ENCODE results near the gene KAT7. TPM values are rescaled to one million over a fixed set of nuclear protein-coding genes. Genes with fewer than 3 reads are reported as not detected.
A peak's percentile ranks its signal among the peaks of the same experiment; 100 is the strongest.

The KAT7 gene
- total and polyA plus RNA-seq, 2 experiments from 2014 or later = 31.0 to 187 TPM

DNA sequence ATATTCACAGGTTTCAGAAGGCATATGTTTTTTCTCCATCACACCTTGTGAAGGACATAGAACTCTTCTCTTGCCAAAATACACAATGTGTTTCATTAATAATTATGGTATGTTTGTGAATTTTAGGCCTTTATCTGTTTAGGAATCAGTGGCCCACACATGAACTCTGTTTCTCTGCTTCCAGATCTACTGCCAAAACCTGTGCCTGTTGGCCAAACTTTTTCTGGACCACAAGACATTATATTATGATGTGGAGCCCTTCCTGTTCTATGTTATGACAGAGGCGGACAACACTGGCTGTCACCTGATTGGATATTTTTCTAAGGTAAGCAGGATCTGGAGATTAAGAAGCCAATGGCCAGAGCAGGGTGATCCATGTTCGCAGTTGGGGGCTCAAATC is 33.0 kb downstream of the KAT7 start:
- no peaks in the 10 kb centered on the region for H3K9me2 ChIP-seq (ENCODE audit: insufficient read depth)
- H3K9me3 Mint-ChIP-seq = no peaks in the 10 kb centered on the region
- peaks cover 46% of the 10 kb centered on the region for H3K4me1 ChIP-seq (ENCODE audit: insufficient read depth)
- no peak overlapping the region for H3K27ac Mint-ChIP-seq
- peaks cover 99% of the 10 kb centered on the region for H3K36me3 Mint-ChIP-seq (ENCODE audit: low read depth)
- no peak overlapping the region for H2AFZ ChIP-seq
- H3K4me2 ChIP-seq = peak overlapping the region; percentile 3; the same call in 1 of the 2 replicates
- DNase-seq (ENCODE audit: low spot score) (no peak), ATAC-seq (no peak)
- peaks cover 64% of the 10 kb centered on the region for H3K36me3 ChIP-seq (ENCODE audit: insufficient read depth)
- no peaks in the 10 kb centered on the region for H3K27me3 ChIP-seq (ENCODE audit: insufficient read depth)
- no peak overlapping the region; the same call in 2 of the 3 replicates for H3K4me3 Mint-ChIP-seq
- TF ChIP-seq EZH2 (IDR thresholded peaks at IDR 0.05; ENCODE audit: low read depth, unreplicated experiment) (no peak), CREB1 (CRISPR knock-in tag; IDR thresholded peaks at IDR 0.05; ENCODE audit: low read depth) (no peak), JUNB (IDR thresholded peaks at IDR 0.05; ENCODE audit: unreplicated experiment) (no peak), EZH2phosphoT487 (IDR thresholded peaks at IDR 0.05; ENCODE audit: unreplicated experiment) (no peak), STAT1 (IDR thresholded peaks at IDR 0.05; ENCODE audit: unreplicated experiment) (no peak), NANOG (IDR thresholded peaks at IDR 0.05; ENCODE audit: borderline replicate concordance) (no peak), POLR2AphosphoS5 (IDR thresholded peaks at IDR 0.05; ENCODE audit: low read depth) (no peak), ZNF331 (CRISPR knock-in tag; IDR thresholded peaks at IDR 0.05; ENCODE audit: low read depth) (no peak), ZNF114 (CRISPR knock-in tag; IDR thresholded peaks at IDR 0.05) (no peak)
- TF ChIP-seq, protein P1, sequence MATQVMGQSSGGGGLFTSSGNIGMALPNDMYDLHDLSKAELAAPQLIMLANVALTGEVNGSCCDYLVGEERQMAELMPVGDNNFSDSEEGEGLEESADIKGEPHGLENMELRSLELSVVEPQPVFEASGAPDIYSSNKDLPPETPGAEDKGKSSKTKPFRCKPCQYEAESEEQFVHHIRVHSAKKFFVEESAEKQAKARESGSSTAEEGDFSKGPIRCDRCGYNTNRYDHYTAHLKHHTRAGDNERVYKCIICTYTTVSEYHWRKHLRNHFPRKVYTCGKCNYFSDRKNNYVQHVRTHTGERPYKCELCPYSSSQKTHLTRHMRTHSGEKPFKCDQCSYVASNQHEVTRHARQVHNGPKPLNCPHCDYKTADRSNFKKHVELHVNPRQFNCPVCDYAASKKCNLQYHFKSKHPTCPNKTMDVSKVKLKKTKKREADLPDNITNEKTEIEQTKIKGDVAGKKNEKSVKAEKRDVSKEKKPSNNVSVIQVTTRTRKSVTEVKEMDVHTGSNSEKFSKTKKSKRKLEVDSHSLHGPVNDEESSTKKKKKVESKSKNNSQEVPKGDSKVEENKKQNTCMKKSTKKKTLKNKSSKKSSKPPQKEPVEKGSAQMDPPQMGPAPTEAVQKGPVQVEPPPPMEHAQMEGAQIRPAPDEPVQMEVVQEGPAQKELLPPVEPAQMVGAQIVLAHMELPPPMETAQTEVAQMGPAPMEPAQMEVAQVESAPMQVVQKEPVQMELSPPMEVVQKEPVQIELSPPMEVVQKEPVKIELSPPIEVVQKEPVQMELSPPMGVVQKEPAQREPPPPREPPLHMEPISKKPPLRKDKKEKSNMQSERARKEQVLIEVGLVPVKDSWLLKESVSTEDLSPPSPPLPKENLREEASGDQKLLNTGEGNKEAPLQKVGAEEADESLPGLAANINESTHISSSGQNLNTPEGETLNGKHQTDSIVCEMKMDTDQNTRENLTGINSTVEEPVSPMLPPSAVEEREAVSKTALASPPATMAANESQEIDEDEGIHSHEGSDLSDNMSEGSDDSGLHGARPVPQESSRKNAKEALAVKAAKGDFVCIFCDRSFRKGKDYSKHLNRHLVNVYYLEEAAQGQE (IDR thresholded peaks at IDR 0.05; ENCODE audit: unreplicated experiment) = no peak
- TF ChIP-seq, protein P2, sequence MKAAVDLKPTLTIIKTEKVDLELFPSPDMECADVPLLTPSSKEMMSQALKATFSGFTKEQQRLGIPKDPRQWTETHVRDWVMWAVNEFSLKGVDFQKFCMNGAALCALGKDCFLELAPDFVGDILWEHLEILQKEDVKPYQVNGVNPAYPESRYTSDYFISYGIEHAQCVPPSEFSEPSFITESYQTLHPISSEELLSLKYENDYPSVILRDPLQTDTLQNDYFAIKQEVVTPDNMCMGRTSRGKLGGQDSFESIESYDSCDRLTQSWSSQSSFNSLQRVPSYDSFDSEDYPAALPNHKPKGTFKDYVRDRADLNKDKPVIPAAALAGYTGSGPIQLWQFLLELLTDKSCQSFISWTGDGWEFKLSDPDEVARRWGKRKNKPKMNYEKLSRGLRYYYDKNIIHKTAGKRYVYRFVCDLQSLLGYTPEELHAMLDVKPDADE (IDR thresholded peaks at IDR 0.05) = no peak
- H3K4me1 Mint-ChIP-seq = peaks cover 72% of the 10 kb centered on the region
- peaks cover 5% of the 10 kb centered on the region; the same call in 1 of the 2 replicates for H3F3A ChIP-seq (replicated peaks; ENCODE audit: low read depth)
- no peak overlapping the region for H3K4me3 ChIP-seq
- H3K27me3 Mint-ChIP-seq (ENCODE audit: insufficient read depth, low read depth, poor library complexity) = peaks cover 4% of the 10 kb centered on the region
- H3K27ac ChIP-seq (ENCODE audit: low read depth) = peak overlapping the region; percentile 34; the same call in 1 of the 2 replicates
- H3K79me2 ChIP-seq (replicated peaks; ENCODE audit: insufficient read depth) = peaks cover 57% of the 10 kb centered on the region
- peaks cover 11% of the 10 kb centered on the region for H4K20me1 ChIP-seq (replicated peaks; ENCODE audit: insufficient read depth)

DNA sequence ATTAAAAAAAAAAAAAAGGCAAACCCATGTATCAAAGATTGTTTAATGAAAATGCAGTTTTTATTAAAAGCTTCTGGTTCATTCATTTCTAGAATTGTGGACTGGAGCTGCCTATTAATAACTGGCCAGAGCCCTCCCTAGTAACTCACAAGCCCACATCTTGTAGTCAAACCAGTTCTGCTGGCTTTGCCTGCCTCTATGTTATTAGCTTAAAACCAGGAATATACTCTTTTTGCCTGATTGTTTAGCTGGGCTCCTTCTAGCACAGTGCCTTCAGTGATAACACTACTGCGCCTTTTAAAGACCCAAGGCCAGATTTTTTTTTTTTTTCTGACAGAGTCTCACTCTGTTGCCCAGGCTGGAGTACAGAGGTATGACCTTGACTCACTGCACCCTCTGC is 33.4 kb downstream of the KAT7 start:
- Histone ChIP-seq H4K20me1 (replicated peaks; ENCODE audit: insufficient read depth) (peaks cover 16% of the 10 kb centered on the region), H3K36me3 (ENCODE audit: insufficient read depth) (peaks cover 69% of the 10 kb centered on the region), H3K9me2 (ENCODE audit: insufficient read depth) (no peaks in the 10 kb centered on the region), H3K4me2 (no peak overlapping the region), H3K79me2 (replicated peaks; ENCODE audit: insufficient read depth) (peaks cover 54% of the 10 kb centered on the region), H3K27me3 (ENCODE audit: insufficient read depth) (no peaks in the 10 kb centered on the region), H3K27ac (ENCODE audit: low read depth) (0 out of 2 replicates have a peak overlapping the region, but pooled peaks have one; percentile 34), H3K4me3 (no peak overlapping the region), H3F3A (replicated peaks; ENCODE audit: low read depth) (peaks cover 2% of the 10 kb centered on the region; the same call in 1 of the 2 replicates), H2AFZ (no peak overlapping the region), H3K4me1 (ENCODE audit: insufficient read depth) (peaks cover 42% of the 10 kb centered on the region)
- H3K27me3 Mint-ChIP-seq (ENCODE audit: insufficient read depth, low read depth, poor library complexity) = no peaks in the 10 kb centered on the region
- H3K27ac Mint-ChIP-seq = no peak overlapping the region
- H3K36me3 Mint-ChIP-seq (ENCODE audit: low read depth) = peaks cover 99% of the 10 kb centered on the region
- H3K4me1 Mint-ChIP-seq = peaks cover 68% of the 10 kb centered on the region
- no peak overlapping the region for H3K4me3 Mint-ChIP-seq
- no peaks in the 10 kb centered on the region for H3K9me3 Mint-ChIP-seq
- ATAC-seq (no peak), DNase-seq (ENCODE audit: low spot score) (no peak)
- TF ChIP-seq, protein P2 (IDR thresholded peaks at IDR 0.05) = no peak
- TF ChIP-seq STAT1 (IDR thresholded peaks at IDR 0.05; ENCODE audit: unreplicated experiment) (no peak), ZNF331 (CRISPR knock-in tag; IDR thresholded peaks at IDR 0.05; ENCODE audit: low read depth) (no peak), JUNB (IDR thresholded peaks at IDR 0.05; ENCODE audit: unreplicated experiment) (no peak), NANOG (IDR thresholded peaks at IDR 0.05; ENCODE audit: borderline replicate concordance) (no peak), CREB1 (CRISPR knock-in tag; IDR thresholded peaks at IDR 0.05; ENCODE audit: low read depth) (no peak), EZH2 (IDR thresholded peaks at IDR 0.05; ENCODE audit: low read depth, unreplicated experiment) (no peak)
- TF ChIP-seq, protein P1 (IDR thresholded peaks at IDR 0.05; ENCODE audit: unreplicated experiment) = no peak
- TF ChIP-seq, protein P3, sequence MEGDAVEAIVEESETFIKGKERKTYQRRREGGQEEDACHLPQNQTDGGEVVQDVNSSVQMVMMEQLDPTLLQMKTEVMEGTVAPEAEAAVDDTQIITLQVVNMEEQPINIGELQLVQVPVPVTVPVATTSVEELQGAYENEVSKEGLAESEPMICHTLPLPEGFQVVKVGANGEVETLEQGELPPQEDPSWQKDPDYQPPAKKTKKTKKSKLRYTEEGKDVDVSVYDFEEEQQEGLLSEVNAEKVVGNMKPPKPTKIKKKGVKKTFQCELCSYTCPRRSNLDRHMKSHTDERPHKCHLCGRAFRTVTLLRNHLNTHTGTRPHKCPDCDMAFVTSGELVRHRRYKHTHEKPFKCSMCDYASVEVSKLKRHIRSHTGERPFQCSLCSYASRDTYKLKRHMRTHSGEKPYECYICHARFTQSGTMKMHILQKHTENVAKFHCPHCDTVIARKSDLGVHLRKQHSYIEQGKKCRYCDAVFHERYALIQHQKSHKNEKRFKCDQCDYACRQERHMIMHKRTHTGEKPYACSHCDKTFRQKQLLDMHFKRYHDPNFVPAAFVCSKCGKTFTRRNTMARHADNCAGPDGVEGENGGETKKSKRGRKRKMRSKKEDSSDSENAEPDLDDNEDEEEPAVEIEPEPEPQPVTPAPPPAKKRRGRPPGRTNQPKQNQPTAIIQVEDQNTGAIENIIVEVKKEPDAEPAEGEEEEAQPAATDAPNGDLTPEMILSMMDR (conservative IDR thresholded peaks at IDR 0.05; ENCODE audit: low read depth in 2 of 2) = no peak
